Ramos (cell line): ENCODE results near the gene MYO3B.
"Not testable (repeated sequence)": the region's sequence is repeated elsewhere in the genome, so short reads cannot be mapped to it uniquely, and the experiment has no call there.

Experiments used
- in situ Hi-C: fragments of 300-500 bp; cut with MboI; formaldehyde crosslinking; loops from one replicate; pipeline ENCODE4 v1.14.3; 2022; ENCODE audit warnings: low sequenced_read_pairs; ENCODE audit not compliant: unreplicated experiment

MYO3B gene

GRCh38 chr2:170524828-170525565 lies 347.1 kb downstream of the MYO3B start:
- in situ Hi-C loops = no loop called here

DNA sequence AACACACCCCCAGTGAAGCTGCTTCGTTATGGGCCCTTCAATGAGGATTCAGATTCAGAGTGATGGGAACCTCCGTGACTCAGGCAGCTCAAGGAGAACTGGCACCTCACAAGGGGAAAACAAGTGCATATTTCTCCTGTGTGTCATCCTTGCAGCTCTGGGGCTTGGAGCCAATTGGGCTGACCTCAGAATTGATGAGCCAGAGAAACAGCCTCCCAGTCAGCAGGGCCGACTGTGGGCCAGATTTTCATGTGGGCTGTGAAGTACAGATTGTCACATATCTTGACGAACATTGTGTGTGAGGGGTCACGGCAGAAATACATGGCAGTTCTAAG lies 347.6 kb downstream of the MYO3B start:
- in situ Hi-C loops = no loop called here

GRCh38 chr2:170530284-170530745 lies 352.4 kb downstream of the MYO3B start:
- in situ Hi-C loops = no loop called here

GRCh38 chr2:170530803-170531564 lies 353.0 kb downstream of the MYO3B start:
- in situ Hi-C loops = no loop called here

DNA sequence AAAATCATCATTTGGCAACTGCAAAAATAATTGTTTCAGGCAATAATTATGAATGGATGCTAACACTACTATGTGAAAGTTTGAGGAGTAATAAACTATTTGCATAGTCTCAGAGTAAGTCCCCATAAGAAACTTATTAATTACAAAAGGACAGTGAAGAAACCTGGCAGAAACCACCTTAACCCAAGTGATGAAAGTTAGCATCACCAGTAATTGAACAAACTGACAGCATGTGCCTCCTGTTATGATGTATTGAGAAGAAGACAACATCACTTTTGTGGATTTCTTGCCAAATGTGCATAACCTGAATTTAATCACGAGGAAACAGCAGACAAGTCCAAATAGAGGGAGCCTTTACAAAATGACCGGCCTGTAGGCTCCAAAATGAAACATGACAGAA lies 353.9 kb downstream of the MYO3B start:
- in situ Hi-C loops = no loop called here

DNA sequence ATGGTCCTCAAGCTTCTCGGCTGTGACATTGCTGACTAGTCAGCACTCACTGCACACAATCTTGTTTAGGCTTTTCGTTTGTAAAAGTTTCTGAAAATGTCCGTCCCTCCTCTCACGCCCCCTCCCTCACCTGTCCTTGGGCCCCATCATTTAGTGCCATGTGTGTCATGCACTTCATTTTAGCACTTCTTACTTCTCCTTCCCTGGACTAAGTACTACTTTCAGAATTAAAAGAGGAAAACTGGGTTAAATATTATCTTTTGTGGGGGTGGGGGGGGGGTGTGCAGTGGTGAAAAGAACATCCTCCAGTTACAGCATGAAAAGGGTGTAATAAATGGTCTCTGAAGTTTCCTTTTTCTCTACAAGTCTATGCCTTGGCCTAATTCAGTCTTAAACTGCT lies 355.2 kb downstream of the MYO3B start:
- in situ Hi-C loops = no loop called here

DNA sequence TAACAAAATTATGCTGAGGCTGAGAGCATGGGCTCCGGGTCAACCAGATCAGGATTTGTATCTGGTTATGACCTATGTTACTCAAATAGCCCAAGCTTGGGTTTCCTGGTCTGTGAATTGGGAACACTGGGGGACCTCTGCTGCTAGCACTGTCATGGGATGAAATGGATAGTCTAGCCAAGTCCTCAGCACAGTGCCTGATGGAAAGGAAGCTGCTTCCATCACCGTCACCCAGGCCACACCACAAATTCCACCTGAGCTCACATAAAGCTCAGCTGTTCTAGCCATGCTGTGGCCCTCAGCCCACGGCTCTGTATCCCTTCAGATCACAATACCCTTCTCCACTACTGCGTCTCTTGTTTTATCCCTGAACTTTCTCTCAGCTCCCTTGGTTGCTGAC lies 357.6 kb downstream of the MYO3B start:
- in situ Hi-C loops = no loop called here

- in situ Hi-C loops = no loop called here
Measured at GRCh38 chr2:170544817-170545216, 366.9 kb downstream of the MYO3B start.

GRCh38 chr2:170548304-170548703 lies 370.4 kb downstream of the MYO3B start:
- in situ Hi-C loops = no loop called here

GRCh38 chr2:170550501-170550900 lies 372.6 kb downstream of the MYO3B start:
- in situ Hi-C loops = no loop called here

- in situ Hi-C loops = not testable (repeated sequence)
Measured at GRCh38 chr2:170551899-170552298, 374.0 kb downstream of the MYO3B start.

- in situ Hi-C loops = no loop called here
Measured at GRCh38 chr2:170553748-170554147, 375.8 kb downstream of the MYO3B start.

DNA sequence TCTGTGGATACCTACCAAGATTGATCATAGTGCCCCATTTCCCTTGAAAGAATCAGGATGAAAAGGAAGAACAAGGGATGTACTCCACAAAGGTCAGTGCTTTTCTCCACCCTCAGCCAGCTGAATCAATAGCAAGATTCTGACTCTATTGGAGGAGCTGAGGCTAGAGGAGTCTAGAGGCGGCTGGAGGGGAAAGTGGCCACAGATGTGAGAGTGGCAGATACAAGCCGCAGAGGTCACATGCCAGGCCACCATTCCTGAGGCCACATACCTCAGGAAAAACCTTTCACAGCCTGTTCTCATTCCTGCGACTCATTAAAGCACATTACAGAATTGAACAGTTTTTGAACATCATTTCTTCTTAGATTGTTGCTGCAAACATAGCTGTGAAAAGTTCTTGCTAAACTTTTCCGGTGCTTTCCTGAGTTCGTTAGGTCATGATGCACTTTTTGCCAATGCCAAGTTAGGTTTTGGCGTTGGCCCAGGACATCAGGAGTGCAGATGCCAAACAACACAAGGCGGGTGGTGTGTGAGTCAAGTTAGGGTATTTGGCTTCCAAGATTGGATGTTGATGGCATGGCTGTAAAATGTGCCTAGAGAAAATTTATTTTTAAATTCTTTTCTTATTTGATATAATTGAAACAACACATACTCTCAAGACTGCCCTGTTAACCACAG lies 376.5 kb downstream of the MYO3B start:
- in situ Hi-C loops = no loop called here

GRCh38 chr2:170562928-170563327 lies 385.0 kb downstream of the MYO3B start:
- in situ Hi-C loops = no loop called here

DNA sequence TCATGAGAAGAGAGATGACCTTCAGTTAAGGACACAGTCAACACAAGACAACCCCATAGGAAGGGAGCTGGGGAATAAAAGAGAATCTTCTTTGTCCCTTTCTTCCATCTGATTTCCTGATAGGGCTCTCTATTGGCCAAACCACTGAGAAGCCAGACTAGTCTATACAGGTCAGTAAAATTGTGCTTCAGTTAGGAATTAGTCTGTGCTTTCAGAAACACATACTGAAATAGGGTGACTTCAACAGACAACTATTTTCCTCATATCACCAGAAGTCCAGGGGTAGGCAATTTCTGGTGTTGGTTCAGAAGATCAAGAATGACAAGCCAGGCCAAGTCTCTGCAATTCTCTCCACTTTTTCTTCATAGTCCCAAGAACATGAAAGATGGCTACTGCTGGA lies 385.5 kb downstream of the MYO3B start:
- in situ Hi-C loops = no loop called here

- in situ Hi-C loops = no loop called here
Measured at GRCh38 chr2:170566138-170566537, 388.2 kb downstream of the MYO3B start.

DNA sequence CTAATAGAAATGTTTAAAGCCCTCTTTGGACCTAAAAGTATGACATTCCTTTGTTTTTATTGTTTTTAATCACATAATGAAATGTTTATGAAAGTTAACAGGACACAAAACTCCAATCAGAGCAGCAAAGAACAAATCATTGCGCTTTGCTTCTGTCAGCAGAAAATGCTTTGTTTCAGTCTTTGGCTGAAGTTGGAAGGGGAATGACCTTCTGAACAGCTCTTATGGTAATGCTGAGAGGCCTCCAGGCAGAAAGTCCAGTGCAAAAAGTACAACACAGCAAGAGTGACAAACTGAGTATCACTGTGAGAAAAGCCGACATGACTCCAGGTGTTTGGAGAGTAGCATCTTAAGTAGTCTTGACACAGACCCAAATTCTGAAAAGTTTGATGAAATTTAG lies 389.5 kb downstream of the MYO3B start:
- in situ Hi-C loops = no loop called here

DNA sequence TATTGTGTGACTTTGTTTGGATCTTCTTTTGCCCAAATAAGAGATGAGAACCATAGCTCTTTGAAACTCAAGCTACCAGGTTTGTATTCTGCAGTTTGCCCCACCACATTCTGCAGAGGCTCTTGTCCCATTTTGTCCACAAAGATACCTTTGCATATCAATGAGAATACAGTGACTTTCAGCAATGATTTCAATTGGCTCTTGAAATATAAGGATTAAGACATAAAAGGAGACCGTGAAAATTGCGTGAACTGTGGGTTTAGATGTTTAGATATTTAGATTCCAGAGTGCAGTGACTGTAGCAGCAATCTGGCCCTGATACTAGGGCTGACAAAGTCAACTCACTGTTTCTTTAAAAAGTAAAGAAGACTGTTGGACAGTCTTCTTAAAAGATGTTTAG lies 390.6 kb downstream of the MYO3B start:
- in situ Hi-C loops = no loop called here

DNA sequence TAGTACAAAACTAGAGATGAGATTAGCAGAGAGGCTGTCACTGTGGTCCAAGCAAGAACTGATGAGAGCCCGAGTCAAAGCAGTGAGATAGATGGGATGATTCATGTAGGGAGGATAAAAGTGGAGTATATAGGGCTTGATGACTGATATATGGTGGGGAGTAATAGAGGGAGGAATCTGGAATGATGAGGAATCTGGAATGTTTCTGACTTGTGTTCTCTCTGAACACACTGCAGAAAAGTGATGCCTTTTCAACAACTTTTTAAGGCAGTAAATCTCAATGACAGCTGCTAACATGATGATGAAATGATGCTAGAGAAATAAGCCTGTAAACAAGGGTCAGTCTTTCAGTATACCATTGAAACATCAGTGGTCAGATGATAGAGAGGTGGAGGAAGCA lies 393.7 kb downstream of the MYO3B start:
- in situ Hi-C loops = no loop called here

GRCh38 chr2:170573671-170574070 lies 395.7 kb downstream of the MYO3B start:
- in situ Hi-C loops = no loop called here

DNA sequence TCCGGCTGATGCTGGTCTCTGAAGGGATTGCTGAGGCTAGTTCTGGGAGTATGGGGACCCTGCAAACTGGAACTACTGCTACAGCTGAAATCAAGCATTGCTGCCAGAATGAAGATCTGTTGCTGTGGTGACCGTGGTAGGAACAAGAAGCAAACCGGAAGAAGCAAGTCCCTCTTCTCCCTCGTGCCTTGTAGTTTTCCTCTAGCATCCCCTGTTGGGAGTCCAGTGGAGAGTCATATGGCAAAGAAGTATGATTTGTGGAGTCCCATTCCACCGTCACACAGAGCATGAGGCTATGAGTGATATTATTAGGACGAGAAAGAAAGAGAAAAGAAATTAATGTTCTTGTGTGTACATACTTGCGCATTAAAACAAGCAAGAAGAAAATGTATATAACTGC lies 398.3 kb downstream of the MYO3B start:
- in situ Hi-C loops = no loop called here
